HG03342 (cell line): ENCODE measurements around the gene CDYL2.
"Not testable (repeated sequence)": the region's sequence is repeated elsewhere in the genome, so short reads cannot be mapped to it uniquely, and the experiment has no call there.

ENCODE experiments used
- ATAC-seq: cut with Tn5 transposase; IDR thresholded peaks from one replicate; pipeline ENCODE4 v1.9.1; 2021; ENCODE audit warnings: mild to moderate bottlenecking, moderate library complexity; ENCODE audit not compliant: unreplicated experiment

Gene CDYL2

GRCh38 chr16:80751167-80751566 is 53.2 kb downstream of the CDYL2 start:
- no peak for ATAC-seq

GRCh38 chr16:80746231-80746630 is 58.2 kb downstream of the CDYL2 start:
- ATAC-seq, result no peak

- ATAC-seq, result no peak
These were observed 59.5 kb downstream of the CDYL2 start for GRCh38 chr16:80744856-80745255.

- ATAC-seq, result no peak
These were observed 60.6 kb downstream of the CDYL2 start for GRCh38 chr16:80743772-80744171.

- ATAC-seq, result no peak
These were observed 61.1 kb downstream of the CDYL2 start for GRCh38 chr16:80743273-80743672.

- no peak for ATAC-seq
These were observed 62.1 kb downstream of the CDYL2 start for GRCh38 chr16:80742331-80742730.

GRCh38 chr16:80741724-80742123 is 62.7 kb downstream of the CDYL2 start:
- no peak for ATAC-seq

- no peak for ATAC-seq
These were observed 64.9 kb downstream of the CDYL2 start for GRCh38 chr16:80739523-80739922.

- ATAC-seq, result no peak
These were observed 65.9 kb downstream of the CDYL2 start for GRCh38 chr16:80738521-80738920.

- ATAC-seq, result no peak
These were observed 68.6 kb downstream of the CDYL2 start for GRCh38 chr16:80735846-80736245.

- ATAC-seq, result no peak
These were observed 71.0 kb downstream of the CDYL2 start for GRCh38 chr16:80733407-80733806.

- ATAC-seq, result no peak
These were observed 72.5 kb downstream of the CDYL2 start for GRCh38 chr16:80731915-80732314.

GRCh38 chr16:80727066-80727763 is 77.2 kb downstream of the CDYL2 start:
- not testable (repeated sequence) for ATAC-seq

- ATAC-seq, result no peak
These were observed 78.7 kb downstream of the CDYL2 start for GRCh38 chr16:80725566-80726162.

- no peak for ATAC-seq
These were observed 80.4 kb downstream of the CDYL2 start for GRCh38 chr16:80723981-80724380.

GRCh38 chr16:80723091-80723490 is 81.3 kb downstream of the CDYL2 start:
- no peak for ATAC-seq

GRCh38 chr16:80720804-80721371 is 83.5 kb downstream of the CDYL2 start:
- no peak for ATAC-seq

GRCh38 chr16:80719573-80719972 is 84.8 kb downstream of the CDYL2 start:
- no peak for ATAC-seq

GRCh38 chr16:80718480-80719220 is 85.7 kb downstream of the CDYL2 start:
- no peak for ATAC-seq

- no peak for ATAC-seq
These were observed 86.8 kb downstream of the CDYL2 start for GRCh38 chr16:80717611-80718010.

GRCh38 chr16:80716564-80717139 is 87.7 kb downstream of the CDYL2 start:
- no peak for ATAC-seq
